GM23338 (cell line): ENCODE data around the gene SIGLEC8. TPM values are rescaled to one million over a fixed set of nuclear protein-coding genes. Genes with fewer than 3 reads are reported as not detected.

Source experiments
- ATAC-seq: fragments of 200-7000 bp; cut with Tn5 transposase; 3 replicates; pipeline ENCODE4 v1.9.1; 2020
- DNase-seq: peaks from one replicate; pipeline ENCODE4 v3.0.0-alpha.2; 2015; ENCODE audit warnings: low spot score
- H2AFZ ChIP-seq: fragments of 200-600 bp; sonication (generic); 2 replicates; pipeline ENCODE4 v1.8.0; 2016; ENCODE audit warnings: antibody characterized with exemption, mild to moderate bottlenecking, moderate library complexity
- H3F3A ChIP-seq: fragments of 200-600 bp; sonication (generic); replicated peaks from 2 replicates; pipeline ENCODE4 v1.8.0; 2017; ENCODE audit warnings: antibody characterized with exemption, mixed run types, low read depth
- H3K27ac ChIP-seq: fragments of 200-600 bp; sonication (generic); 2 replicates; pipeline ENCODE4 v1.6.1; 2016; ENCODE audit warnings: low read depth
- H3K27me3 ChIP-seq: fragments of 200-600 bp; sonication (generic); 2 replicates; pipeline ENCODE4 v1.8.0; 2016; ENCODE audit warnings: mild to moderate bottlenecking, mixed run types, moderate library complexity; ENCODE audit not compliant: insufficient read depth
- H3K36me3 ChIP-seq: fragments of 200-600 bp; sonication (generic); 2 replicates; pipeline ENCODE4 v1.8.0; 2016; ENCODE audit warnings: mild to moderate bottlenecking; ENCODE audit not compliant: insufficient read depth
- H3K4me1 ChIP-seq: fragments of 200-600 bp; sonication (generic); 2 replicates; pipeline ENCODE4 v1.8.0; 2016; ENCODE audit warnings: mild to moderate bottlenecking, moderate library complexity; ENCODE audit not compliant: insufficient read depth
- H3K4me2 ChIP-seq: fragments of 200-600 bp; sonication (generic); 2 replicates; pipeline ENCODE4 v1.7.1; 2017; ENCODE audit warnings: mixed run types
- H3K4me3 ChIP-seq: fragments of 200-600 bp; sonication (generic); 2 replicates; pipeline ENCODE4 v1.6.1; 2016; ENCODE audit warnings: mixed run types
- H3K79me2 ChIP-seq: fragments of 200-600 bp; sonication (generic); replicated peaks from 2 replicates; pipeline ENCODE4 v1.8.0; 2017; ENCODE audit warnings: mild to moderate bottlenecking; ENCODE audit not compliant: insufficient read depth
- H3K9me2 ChIP-seq: fragments of 200-600 bp; sonication (generic); 2 replicates; pipeline ENCODE4 v1.8.0; 2017; ENCODE audit not compliant: insufficient read depth
- H4K20me1 ChIP-seq: fragments of 200-600 bp; sonication (generic); replicated peaks from 2 replicates; pipeline ENCODE4 v1.8.0; 2017; ENCODE audit warnings: mild to moderate bottlenecking; ENCODE audit not compliant: insufficient read depth
- H3K27ac Mint-ChIP-seq: 2 replicates; pipeline ENCODE4 v1.8.0; 2020; ENCODE audit warnings: inconsistent platforms, mild to moderate bottlenecking, moderate library complexity, mixed read lengths
- H3K27me3 Mint-ChIP-seq: 3 replicates; pipeline ENCODE4 v1.8.0; 2022; ENCODE audit warnings: low read depth, mild to moderate bottlenecking, moderate library complexity, mixed read lengths, inconsistent platforms; ENCODE audit not compliant: insufficient read depth, poor library complexity
- H3K36me3 Mint-ChIP-seq: 3 replicates; pipeline ENCODE4 v1.8.0; 2021; ENCODE audit warnings: low read depth, mild to moderate bottlenecking, inconsistent platforms, moderate library complexity, mixed read lengths
- H3K4me1 Mint-ChIP-seq: 3 replicates; pipeline ENCODE4 v1.8.0; 2020; ENCODE audit warnings: mild to moderate bottlenecking, inconsistent platforms, mixed read lengths
- H3K4me3 Mint-ChIP-seq: 3 replicates; pipeline ENCODE4 v1.8.0; 2021; ENCODE audit warnings: moderate library complexity, mild to moderate bottlenecking, inconsistent platforms, mixed read lengths
- H3K9me3 Mint-ChIP-seq: 3 replicates; pipeline ENCODE4 v1.8.0; 2020; ENCODE audit warnings: moderate library complexity, mild to moderate bottlenecking, inconsistent platforms, mixed read lengths
- CREB1 ChIP-seq: fragments of 250-450 bp; sonication (Bioruptor Pico); IDR thresholded peaks from 2 replicates; pipeline ENCODE4 v1.5.0; 2020; ENCODE audit warnings: low read depth, mild to moderate bottlenecking, moderate library complexity
- CTCF ChIP-seq, 2 experiments: fragments of 200-600 bp in 1 of 2; sonication (generic) in 1 of 2; conservative IDR thresholded peaks; 2 replicates each; pipeline versions ENCODE4 v1.5.1 to v1.6.1; 2016 to 2017; ENCODE audit warnings: antibody characterized with exemption in 2 of 2, low read depth in 2 of 2, mild to moderate bottlenecking in 2 of 2, moderate library complexity in 1 of 2
- ETS1 ChIP-seq: IDR thresholded peaks from 2 replicates; pipeline ENCODE4 v1.6.1; 2016; ENCODE audit warnings: antibody characterized with exemption
- EZH2 ChIP-seq: fragments of 200-600 bp; sonication (generic); IDR thresholded peaks from one replicate; pipeline ENCODE4 v1.8.0; 2017; ENCODE audit warnings: antibody characterized with exemption, mild to moderate bottlenecking, low read depth; ENCODE audit not compliant: unreplicated experiment
- EZH2phosphoT487 ChIP-seq: fragments of 200-600 bp; sonication (generic); IDR thresholded peaks from one replicate; pipeline ENCODE4 v1.8.1; 2018; ENCODE audit warnings: antibody characterized with exemption; ENCODE audit not compliant: unreplicated experiment
- NANOG ChIP-seq: IDR thresholded peaks from 2 replicates; pipeline ENCODE4 v1.6.1; 2016; ENCODE audit warnings: antibody characterized with exemption, borderline replicate concordance
- REST ChIP-seq: IDR thresholded peaks from one replicate; pipeline ENCODE4 v1.6.1; 2018; ENCODE audit warnings: antibody characterized with exemption; ENCODE audit not compliant: unreplicated experiment
- ZNF114 ChIP-seq: fragments of 250-450 bp; sonication (Bioruptor Pico); IDR thresholded peaks from 2 replicates; pipeline ENCODE4 v1.5.0; 2020; ENCODE audit warnings: mild to moderate bottlenecking, moderate library complexity
- ZNF331 ChIP-seq: fragments of 250-450 bp; sonication (Bioruptor Pico); IDR thresholded peaks from 2 replicates; pipeline ENCODE4 v1.5.0; 2020; ENCODE audit warnings: low read depth, mild to moderate bottlenecking, moderate library complexity
- polyA plus RNA-seq: library from polyadenylated mRNA; unstranded; fragments of >200 nt; fragmentation: Nextera tagmentation; extraction: Ambion mirVana; gene quantifications from 2 replicates; pipeline ENCODE4 v1.2.1, GENCODE V29; 2016
- small RNA-seq: library from RNA; depleted of rRNA; stranded (forward); fragments of <200 nt; gene quantifications from one replicate; pipeline ENCODE3, GENCODE V24; 2014; ENCODE audit warnings: low replicate concordance
- total RNA-seq: library from RNA; depleted of rRNA; stranded (reverse); fragments of >200 nt; shearing (Covaris generic); gene quantifications from 2 replicates; pipeline ENCODE4 v1.2.3, GENCODE V29; 2014; rRNA removed

Gene SIGLEC8
- total and polyA plus RNA-seq, 2 experiments from 2014 or later = not detected

- Mint-ChIP-seq H3K36me3 (peaks cover 44% of the 10 kb centered on the region), H3K4me1 (peaks cover 31% of the 10 kb centered on the region), H3K27ac (peak overlapping the region; percentile 90), H3K27me3 (peaks cover 11% of the 10 kb centered on the region), H3K4me3 (no peak overlapping the region), H3K9me3 (peaks cover 38% of the 10 kb centered on the region)
- Histone ChIP-seq H2AFZ (peak overlapping the region; percentile 23), H3K4me1 (peaks cover 31% of the 10 kb centered on the region), H3K27ac (peak overlapping the region; percentile 17), H3K4me2 (no peak overlapping the region), H3K79me2 (no peaks in the 10 kb centered on the region), H3K36me3 (peaks cover 5% of the 10 kb centered on the region), H3K4me3 (no peak overlapping the region), H3F3A (peaks cover 4% of the 10 kb centered on the region; the same call in 1 of the 2 replicates), H3K9me2 (no peaks in the 10 kb centered on the region), H4K20me1 (no peaks in the 10 kb centered on the region), H3K27me3 (no peaks in the 10 kb centered on the region)
- peak; percentile 79 for ATAC-seq
- DNase-seq = peak; percentile 79
- TF ChIP-seq CREB1 (no peak), ETS1 (no peak), ZNF114 (CRISPR knock-in tag) (no peak), CTCF (conservative IDR thresholded peaks at IDR 0.05; ENCODE audit: low read depth in 2 of 2) (peak; percentile 55 to 74), EZH2phosphoT487 (no peak)
Measured at GRCh38 chr19:51407511-51408131, 50.6 kb downstream of the SIGLEC8 start.

- H2AFZ ChIP-seq = no peak overlapping the region
- H3K4me2 ChIP-seq = no peak overlapping the region
- no peak overlapping the region for H3K27ac ChIP-seq
- H3F3A ChIP-seq = no peaks in the 10 kb centered on the region
- H3K36me3 Mint-ChIP-seq = peaks cover 68% of the 10 kb centered on the region
- peaks cover 6% of the 10 kb centered on the region for H3K27me3 Mint-ChIP-seq
- H3K4me1 ChIP-seq = no peaks in the 10 kb centered on the region
- TF ChIP-seq NANOG (no peak), ZNF331 (CRISPR knock-in tag) (no peak), EZH2phosphoT487 (no peak), REST (no peak), CREB1 (no peak), EZH2 (no peak), ZNF114 (CRISPR knock-in tag) (no peak)
- H3K9me2 ChIP-seq = no peaks in the 10 kb centered on the region
- no peaks in the 10 kb centered on the region for H4K20me1 ChIP-seq
- H3K4me1 Mint-ChIP-seq = peaks cover 6% of the 10 kb centered on the region; the same call in 2 of the 3 replicates
- peaks cover 12% of the 10 kb centered on the region for H3K36me3 ChIP-seq
- 0 out of 2 replicates have a peak, but pooled peaks cover 3% of the 10 kb centered on the region for H3K79me2 ChIP-seq
- no peak overlapping the region for H3K4me3 ChIP-seq
- DNase-seq (no peak), ATAC-seq (no peak)
- H3K27me3 ChIP-seq = no peaks in the 10 kb centered on the region
- no peak overlapping the region for H3K27ac Mint-ChIP-seq
- peaks cover 58% of the 10 kb centered on the region for H3K9me3 Mint-ChIP-seq
- H3K4me3 Mint-ChIP-seq = no peak overlapping the region
Measured at GRCh38 chr19:51402117-51402516, 56.1 kb downstream of the SIGLEC8 start.

Small RNA genes lying within 50 kb of the gene (small RNA-seq; reads per million reads assigned to genes)
- gene AC020914.3 (not detected), gene AC020914.5 (not detected)

Other genes with a start within 250 kb of the SIGLEC8 start
- gene CD33, start 233.4 kb downstream of the SIGLEC8 start, total RNA-seq = 0.12 and 0.45 TPM in 2 replicates
- gene CD33, start 233.4 kb downstream of the SIGLEC8 start, polyA plus RNA-seq = 0.30 TPM in 1 of 2 replicates, not detected in the other
- not detected in 2 replicates for gene SIGLECL1, start 207.4 kb downstream of the SIGLEC8 start, total RNA-seq
- not detected in 2 replicates for gene SIGLECL1, start 207.4 kb downstream of the SIGLEC8 start, polyA plus RNA-seq
- gene IGLON5, start 146.8 kb downstream of the SIGLEC8 start, total RNA-seq = 29.1 and 29.4 TPM in 2 replicates
- gene IGLON5, start 146.8 kb downstream of the SIGLEC8 start, polyA plus RNA-seq = 5.0 and 5.4 TPM in 2 replicates
- 8.5 and 10.4 TPM in 2 replicates for gene VSIG10L, start 116.3 kb downstream of the SIGLEC8 start, total RNA-seq
- gene VSIG10L, start 116.3 kb downstream of the SIGLEC8 start, polyA plus RNA-seq = 9.6 and 9.8 TPM in 2 replicates
- 37.3 and 42.3 TPM in 2 replicates for gene ETFB, start 92.1 kb downstream of the SIGLEC8 start, total RNA-seq
- gene ETFB, start 92.1 kb downstream of the SIGLEC8 start, polyA plus RNA-seq = 59.3 and 63.4 TPM in 2 replicates
- gene CLDND2, start 89.5 kb downstream of the SIGLEC8 start, total RNA-seq = not detected in 2 replicates
- 7.7 and 12.1 TPM in 2 replicates for gene CLDND2, start 89.5 kb downstream of the SIGLEC8 start, polyA plus RNA-seq
- gene NKG7, start 85.8 kb downstream of the SIGLEC8 start, total RNA-seq = not detected in 2 replicates
- not detected in 2 replicates for gene NKG7, start 85.8 kb downstream of the SIGLEC8 start, polyA plus RNA-seq
- not detected in 2 replicates for gene LIM2, start 70.5 kb downstream of the SIGLEC8 start, total RNA-seq
- gene LIM2, start 70.5 kb downstream of the SIGLEC8 start, polyA plus RNA-seq = not detected in 2 replicates
- 1.4 and 5.6 TPM in 2 replicates for gene C19orf84, start 67.9 kb downstream of the SIGLEC8 start, total RNA-seq
- gene C19orf84, start 67.9 kb downstream of the SIGLEC8 start, polyA plus RNA-seq = 3.9 and 4.4 TPM in 2 replicates
- gene SIGLEC10, start 40.8 kb downstream of the SIGLEC8 start, total RNA-seq = not detected in 2 replicates
- 0.47 and 0.56 TPM in 2 replicates for gene SIGLEC10, start 40.8 kb downstream of the SIGLEC8 start, polyA plus RNA-seq
- not detected in 2 replicates for gene CEACAM18, start 20.1 kb upstream of the SIGLEC8 start, total RNA-seq
- gene CEACAM18, start 20.1 kb upstream of the SIGLEC8 start, polyA plus RNA-seq = not detected in 2 replicates
- not detected in 2 replicates for gene SIGLEC12, start 43.3 kb upstream of the SIGLEC8 start, total RNA-seq
- not detected in 2 replicates for gene SIGLEC12, start 43.3 kb upstream of the SIGLEC8 start, polyA plus RNA-seq
- gene SIGLEC6, start 73.2 kb upstream of the SIGLEC8 start, total RNA-seq = 0.16 and 0.76 TPM in 2 replicates
- gene SIGLEC6, start 73.2 kb upstream of the SIGLEC8 start, polyA plus RNA-seq = not detected in 2 replicates
- gene ZNF175, start 112.8 kb upstream of the SIGLEC8 start, total RNA-seq = 6.3 and 7.4 TPM in 2 replicates
- 2.3 and 5.8 TPM in 2 replicates for gene ZNF175, start 112.8 kb upstream of the SIGLEC8 start, polyA plus RNA-seq
- gene SIGLEC5, start 171.9 kb upstream of the SIGLEC8 start, total RNA-seq = not detected in 2 replicates
- not detected in 2 replicates for gene SIGLEC5, start 171.9 kb upstream of the SIGLEC8 start, polyA plus RNA-seq
- gene SIGLEC14, start 188.4 kb upstream of the SIGLEC8 start, total RNA-seq = not detected in 2 replicates
- 0.10 TPM in 1 of 2 replicates, not detected in the other for gene SIGLEC14, start 188.4 kb upstream of the SIGLEC8 start, polyA plus RNA-seq
- 5.1 and 5.2 TPM in 2 replicates for gene SPACA6, start 234.9 kb upstream of the SIGLEC8 start, total RNA-seq
- gene SPACA6, start 234.9 kb upstream of the SIGLEC8 start, polyA plus RNA-seq = 8.2 and 11.5 TPM in 2 replicates